AML-193 (cell line): Measurements from ENCODE around the gene ZNF577.
"Not testable (repeated sequence)": the region's sequence is repeated elsewhere in the genome, so short reads cannot be mapped to it uniquely, and the experiment has no call there.

Experiments used
- DNase-seq, 2 experiments: peaks; one replicate each; lab custom pipeline; 2025; lab: John Stamatoyannopoulos, UW

ZNF577 gene

GRCh38 chr19:51887522-51888498 lies at the start of gene ZNF577:
ZNF577 (minus strand) TSS chr19:51887951; CDS start chr19:51880382, 7,569 bp downstream.
- DNase-seq, result no peak

GRCh38 chr19:51931921-51932320 lies 44.2 kb upstream of the ZNF577 start:
- DNase-seq, result no peak

- DNase-seq, result no peak
Observed at GRCh38 chr19:51927859-51928258, 40.1 kb upstream of the ZNF577 start.

GRCh38 chr19:51926784-51927741 lies 39.3 kb upstream of the ZNF577 start, which contains the start of gene ZNF613:
ZNF613 (plus strand) TSS chr19:51927472; CDS start chr19:51936221, 8,749 bp downstream.
- peak; percentile 88 to 95 for DNase-seq

- DNase-seq, result no peak
Observed at GRCh38 chr19:51926426-51926783, 38.7 kb upstream of the ZNF577 start.

GRCh38 chr19:51921949-51922348 lies 34.2 kb upstream of the ZNF577 start:
- DNase-seq, result no peak

GRCh38 chr19:51919606-51920005 lies 31.9 kb upstream of the ZNF577 start:
- DNase-seq, result no peak

- no peak for DNase-seq
Observed at GRCh38 chr19:51916167-51916566, 28.4 kb upstream of the ZNF577 start.

GRCh38 chr19:51915324-51915867 lies 27.6 kb upstream of the ZNF577 start:
- no peak for DNase-seq

GRCh38 chr19:51907981-51908380 lies 20.2 kb upstream of the ZNF577 start:
- DNase-seq, result not testable (repeated sequence)

- not testable (repeated sequence) for DNase-seq
Observed at GRCh38 chr19:51906108-51906507, 18.4 kb upstream of the ZNF577 start.

GRCh38 chr19:51905639-51906038 lies 17.9 kb upstream of the ZNF577 start:
- DNase-seq, result not testable (repeated sequence)

GRCh38 chr19:51905206-51905605 lies 17.5 kb upstream of the ZNF577 start:
- no peak for DNase-seq

- DNase-seq, result peak; percentile 73 to 74
Observed at GRCh38 chr19:51904331-51905165, 16.8 kb upstream of the ZNF577 start, which contains the start of gene ZNF649. ZNF649 (minus strand) TSS chr19:51905017; CDS start chr19:51900107, 4,910 bp downstream.

- DNase-seq, result no peak
Observed at GRCh38 chr19:51903192-51903591, 15.4 kb upstream of the ZNF577 start.

- no peak for DNase-seq
Observed at GRCh38 chr19:51901860-51902259, 14.1 kb upstream of the ZNF577 start.

GRCh38 chr19:51891193-51891747 lies 3.5 kb upstream of the ZNF577 start:
- DNase-seq, result no peak

- DNase-seq, result no peak
Observed at GRCh38 chr19:51889934-51890333, 2.2 kb upstream of the ZNF577 start.

GRCh38 chr19:51884713-51885112 lies 3.0 kb downstream of the ZNF577 start:
- no peak for DNase-seq

- DNase-seq, result no peak
Observed at GRCh38 chr19:51882518-51882917, 5.2 kb downstream of the ZNF577 start.

- DNase-seq, result no peak
Observed at GRCh38 chr19:51873097-51873496, 14.7 kb downstream of the ZNF577 start.
